Uterus (tissue), 4 donors: ENCODE data around the gene PRKN. TPM values are rescaled to one million over a fixed set of nuclear protein-coding genes. Genes with fewer than 3 reads are reported as not detected.

ENCODE experiments used
- DNase-seq, 2 donors: peaks; one replicate each; pipeline ENCODE4 v3.0.0-alpha.2; 2019 to 2020
- H3K27ac ChIP-seq, 2 donors: fragments of 200-600 bp; sonication (generic); 1 replicate in 1 of 2; 2 replicates in 1 of 2; pipeline ENCODE4 v1.5.1; 2016 to 2018
- H3K27me3 ChIP-seq, 2 donors: fragments of 200-600 bp; sonication (generic); one replicate each; pipeline ENCODE4 v1.5.1; 2018 to 2019; ENCODE audit warnings: control low read depth in 1 of 2
- H3K36me3 ChIP-seq, 2 donors: fragments of 200-600 bp; sonication (generic); one replicate each; pipeline ENCODE4 v1.5.1; 2019; ENCODE audit warnings: control low read depth in 1 of 2
- H3K4me1 ChIP-seq, 2 donors: fragments of 200-600 bp; sonication (generic); one replicate each; pipeline ENCODE4 v1.5.1; 2018 to 2019; ENCODE audit warnings: control low read depth in 1 of 2
- H3K4me3 ChIP-seq, 2 donors: fragments of 200-600 bp; sonication (generic); 1 replicate in 1 of 2; 2 replicates in 1 of 2; pipeline ENCODE4 v1.5.1; 2018 to 2019; ENCODE audit warnings: mild to moderate bottlenecking in 1 of 2
- H3K9me3 ChIP-seq, 2 donors: fragments of 200-600 bp; sonication (generic); one replicate each; pipeline ENCODE4 v1.5.1; 2019; ENCODE audit warnings: control low read depth in 1 of 2
- CTCF ChIP-seq, 4 experiments: fragments of 200-600 bp in 2 of 4; fragments of 450-650 bp in 2 of 4; sonication (generic) in 2 of 4; IDR thresholded peaks; one replicate each; pipeline ENCODE4 v1.5.1; 2016 to 2019; ENCODE audit warnings: antibody characterized with exemption in 4 of 4, mild to moderate bottlenecking in 2 of 4, moderate library complexity in 1 of 4
- POLR2A ChIP-seq, 2 donors: fragments of 450-650 bp; IDR thresholded peaks; one replicate each; pipeline ENCODE4 v1.6.1; 2016; ENCODE audit warnings: antibody characterized with exemption in 2 of 2, mild to moderate bottlenecking in 1 of 2, moderate library complexity in 1 of 2
- intact Hi-C: fragments of 100-400 bp; cut with DNase I; formaldehyde crosslinking; loops from one replicate; pipeline ENCODE4 v1.15.1; 2023; ENCODE audit warnings: low total_unique reads
- total RNA-seq, 4 donors: library from RNA; depleted of rRNA in 3 of 4; stranded (reverse); fragments of >200 nt in 3 of 4; gene quantifications; one replicate each; pipeline versions ENCODE4 v1.1.0 to v1.2.4, GENCODE V29; 2014 to 2023
- donor health status: DM: yes; HTN: yes; CAD: no.

PRKN gene
- total RNA-seq, 4 donors from 2014 or later: 10.2 to 21.3 (median 13.1) TPM

- intact Hi-C loops: no loop called here
- Histone ChIP-seq H3K4me1 (no peaks in the 10 kb centered on the region), H3K9me3 (no peaks in the 10 kb centered on the region), H3K36me3 (no peaks in the 10 kb centered on the region), H3K4me3 (no peak overlapping the region), H3K27me3 (no peaks in the 10 kb centered on the region), H3K27ac (no peak overlapping the region)
- no peak for TF ChIP-seq CTCF (IDR thresholded peaks at IDR 0.05)
- TF ChIP-seq POLR2A (IDR thresholded peaks at IDR 0.05): no peak
- DNase-seq: no peak
These were observed 29.6 kb downstream of the PRKN start for GRCh38 chr6:162697872-162698403.

DNA sequence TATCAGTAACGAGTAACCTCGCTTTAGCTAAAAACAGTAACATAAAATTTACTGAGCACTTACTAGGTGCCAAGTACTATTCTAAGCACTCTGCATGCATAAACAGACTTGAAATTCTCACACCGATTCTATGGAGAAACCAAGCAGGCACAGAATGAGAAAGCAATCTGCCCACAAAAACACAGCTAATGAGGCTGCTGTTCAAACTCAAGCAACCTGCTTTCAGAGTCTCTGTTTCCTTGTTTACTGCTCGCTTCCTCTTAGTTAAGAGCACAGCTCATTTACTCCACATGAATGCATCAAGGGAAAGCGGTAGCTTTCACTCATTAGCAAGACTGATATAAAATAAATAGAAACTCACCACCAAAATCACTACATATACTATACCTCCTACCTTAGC is 37.4 kb downstream of the PRKN start:
- no peaks in the 10 kb centered on the region for H3K36me3 ChIP-seq
- DNase-seq: no peak
- no peak overlapping the region for H3K4me3 ChIP-seq
- intact Hi-C loops: no loop called here
- H3K9me3 ChIP-seq: no peaks in the 10 kb centered on the region
- no peaks in the 10 kb centered on the region for H3K4me1 ChIP-seq
- H3K27me3 ChIP-seq: no peaks in the 10 kb centered on the region
- no peak overlapping the region for H3K27ac ChIP-seq
- TF ChIP-seq POLR2A (IDR thresholded peaks at IDR 0.05) (no peak), CTCF (IDR thresholded peaks at IDR 0.05) (no peak)

DNA sequence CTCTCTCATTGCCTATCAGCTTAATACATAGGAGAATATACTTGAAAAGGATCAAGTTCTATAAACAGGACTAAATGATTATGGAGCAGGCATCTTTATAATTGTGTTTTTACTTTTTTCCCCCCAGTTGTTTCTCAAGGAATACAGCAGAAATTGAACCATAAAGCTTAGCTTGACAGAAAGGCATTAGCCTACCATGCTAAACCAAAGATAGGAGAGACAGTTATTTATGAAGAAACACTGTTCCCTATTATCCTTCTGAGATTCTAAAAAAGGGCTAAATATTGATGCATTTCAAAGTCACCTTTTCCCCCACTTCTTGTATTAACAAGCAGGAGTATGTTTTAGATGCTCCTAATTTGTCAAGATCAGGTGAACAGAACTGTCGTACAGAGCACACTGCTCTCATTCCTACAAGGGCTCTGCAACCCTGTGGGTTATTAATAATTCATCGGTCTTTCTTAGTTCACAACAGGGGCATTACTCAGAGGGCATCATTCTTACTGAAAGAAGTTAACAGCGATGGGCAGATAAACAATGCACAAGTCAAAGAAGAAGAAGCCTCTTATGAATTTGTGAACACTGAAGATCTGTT is 38.7 kb downstream of the PRKN start:
- Histone ChIP-seq H3K27ac (no peak overlapping the region), H3K4me3 (no peak overlapping the region), H3K27me3 (no peaks in the 10 kb centered on the region), H3K4me1 (peaks cover 0 to under 1% of the 10 kb centered on the region in 2 donors), H3K9me3 (no peaks in the 10 kb centered on the region), H3K36me3 (no peaks in the 10 kb centered on the region)
- intact Hi-C loops: no loop called here
- DNase-seq: no peak
- TF ChIP-seq POLR2A (IDR thresholded peaks at IDR 0.05) (no peak), CTCF (IDR thresholded peaks at IDR 0.05) (no peak)

GRCh38 chr6:162685586-162685985 is 42.0 kb downstream of the PRKN start:
- intact Hi-C loops: no loop called here
- Histone ChIP-seq H3K9me3 (no peaks in the 10 kb centered on the region), H3K4me3 (no peak overlapping the region), H3K27me3 (no peaks in the 10 kb centered on the region), H3K4me1 (peaks cover 0 to 4% of the 10 kb centered on the region in 2 donors), H3K27ac (no peak overlapping the region), H3K36me3 (no peaks in the 10 kb centered on the region)
- DNase-seq: no peak
- TF ChIP-seq POLR2A (IDR thresholded peaks at IDR 0.05) (no peak), CTCF (IDR thresholded peaks at IDR 0.05) (no peak)

- Histone ChIP-seq H3K4me1 (peaks cover 0 to 4% of the 10 kb centered on the region in 2 donors), H3K27me3 (no peaks in the 10 kb centered on the region), H3K36me3 (no peaks in the 10 kb centered on the region), H3K9me3 (no peaks in the 10 kb centered on the region), H3K27ac (no peak overlapping the region), H3K4me3 (no peak overlapping the region)
- intact Hi-C loops: no loop called here
- TF ChIP-seq CTCF (IDR thresholded peaks at IDR 0.05) (no peak), POLR2A (IDR thresholded peaks at IDR 0.05) (no peak)
- DNase-seq: no peak
These were observed 42.6 kb downstream of the PRKN start for GRCh38 chr6:162684961-162685360.
